Hepatocyte (in vitro differentiated cells): Measurements from ENCODE around the gene PXMP2.

ENCODE experiments used
- CTCF ChIP-seq: fragments of 200-600 bp; sonication (generic); IDR thresholded peaks from 2 replicates; pipeline ENCODE4 v1.5.1; 2016; ENCODE audit warnings: antibody characterized with exemption, mild to moderate bottlenecking; ENCODE audit not compliant: poor library complexity
- EZH2phosphoT487 ChIP-seq: fragments of 200-600 bp; sonication (generic); IDR thresholded peaks from one replicate; pipeline ENCODE4 v1.6.1; 2018; ENCODE audit warnings: antibody characterized with exemption, mild to moderate bottlenecking, low read depth, moderate library complexity; ENCODE audit not compliant: unreplicated experiment, severe bottlenecking

- TF ChIP-seq EZH2phosphoT487 (no peak), CTCF (no peak)
Measured at GRCh38 chr12:132668191-132669088, 18.9 kb upstream of the PXMP2 start.
